Stimulated activated naive CD4-positive, alpha-beta T cell (primary cell): ENCODE results near the gene VAV2.

Source experiments
- DNase-seq, 6 experiments: peaks; one replicate each; lab custom pipeline; 2025; lab: John Stamatoyannopoulos, UW

VAV2 gene

GRCh38 chr9:134028076-134028475, 36.0 kb upstream of the VAV2 start:
- no peak for DNase-seq

GRCh38 chr9:134027561-134027960, 35.4 kb upstream of the VAV2 start:
- no peak for DNase-seq

- no peak for DNase-seq
Measured at GRCh38 chr9:134026981-134027380, 34.9 kb upstream of the VAV2 start.

GRCh38 chr9:134026581-134026980, 34.5 kb upstream of the VAV2 start:
- no peak for DNase-seq

- DNase-seq, result peak; percentile 16 to 71 (median 46)
Measured at GRCh38 chr9:134025606-134026541, 33.8 kb upstream of the VAV2 start.

GRCh38 chr9:134024828-134025605, 32.9 kb upstream of the VAV2 start, which contains the start of gene BRD3OS:
Gene BRD3OS, plus strand, starts transcription at chr9:134025481. Its CDS starts 1,267 bp downstream, at chr9:134026748.
- peak; percentile 84 to 95 (median 92) for DNase-seq

GRCh38 chr9:134024214-134024792, 32.2 kb upstream of the VAV2 start:
- no peak for DNase-seq

GRCh38 chr9:134014946-134015345, 22.8 kb upstream of the VAV2 start:
- no peak for DNase-seq

GRCh38 chr9:134011401-134011800, 19.3 kb upstream of the VAV2 start:
- no peak for DNase-seq

GRCh38 chr9:134010310-134011173, 18.4 kb upstream of the VAV2 start:
- DNase-seq, result no peak

- DNase-seq, result no peak
Measured at GRCh38 chr9:134007571-134007970, 15.4 kb upstream of the VAV2 start.

- DNase-seq, result no peak
Measured at GRCh38 chr9:134007150-134007549, 15.0 kb upstream of the VAV2 start.

- no peak for DNase-seq
Measured at GRCh38 chr9:134005381-134005780, 13.3 kb upstream of the VAV2 start.

GRCh38 chr9:134004881-134005280, 12.8 kb upstream of the VAV2 start:
- DNase-seq, result no peak

GRCh38 chr9:134004131-134004873, 12.2 kb upstream of the VAV2 start:
- DNase-seq, result no peak

- no peak for DNase-seq
Measured at GRCh38 chr9:134003237-134003636, 11.1 kb upstream of the VAV2 start.

GRCh38 chr9:134002796-134003195, 10.7 kb upstream of the VAV2 start:
- no peak for DNase-seq

GRCh38 chr9:133999851-134000265, 7.7 kb upstream of the VAV2 start:
- no peak for DNase-seq

GRCh38 chr9:133998915-133999595, 6.9 kb upstream of the VAV2 start:
- no peak for DNase-seq

- DNase-seq, result no peak
Measured at GRCh38 chr9:133997584-133997983, 5.5 kb upstream of the VAV2 start.
